Gastroesophageal sphincter (tissue), 4 donors: Measurements from ENCODE around the gene CPN2. TPM values are rescaled to one million over a fixed set of nuclear protein-coding genes. Genes with fewer than 3 reads are reported as not detected.
A peak's percentile ranks its signal among the peaks of the same experiment; 100 is the strongest.

Source experiments
- ATAC-seq: fragments of 150-250 bp; one replicate; pipeline ENCODE4 v1.9.1; 2016; ENCODE audit warnings: mild to moderate bottlenecking, moderate library complexity
- H3K27ac ChIP-seq, 4 donors: fragments of 200-600 bp; sonication (generic) in 3 of 4; 1 replicate in 3 of 4; 2 replicates in 1 of 4; pipeline ENCODE4 v1.5.1; 2016 to 2019
- H3K27me3 ChIP-seq: fragments of 200-600 bp; sonication (generic); one replicate; pipeline ENCODE4 v1.5.1; 2019
- H3K36me3 ChIP-seq, 2 donors: fragments of 200-600 bp; sonication (generic); one replicate each; pipeline ENCODE4 v1.5.1; 2019; ENCODE audit warnings: control low read depth in 1 of 2
- H3K4me1 ChIP-seq, 3 donors: fragments of 200-600 bp; sonication (generic); 1 replicate in 2 of 3; 2 replicates in 1 of 3; pipeline ENCODE4 v1.5.1; 2016 to 2019; ENCODE audit warnings: control low read depth in 2 of 3
- H3K4me3 ChIP-seq, 2 donors: fragments of 200-600 bp; sonication (generic); one replicate each; pipeline ENCODE4 v1.5.1; 2019; ENCODE audit warnings: mild to moderate bottlenecking in 1 of 2, moderate library complexity in 1 of 2
- H3K9me3 ChIP-seq, 3 donors: fragments of 200-600 bp; sonication (generic); one replicate each; pipeline ENCODE4 v1.5.1; 2017 to 2019; ENCODE audit warnings: control low read depth in 2 of 3
- CTCF ChIP-seq, 4 experiments: fragments of 200-600 bp in 2 of 4; fragments of 450-650 bp in 2 of 4; sonication (generic) in 1 of 4; IDR thresholded peaks; one replicate each; pipeline ENCODE4 v1.5.1; 2017 to 2019; ENCODE audit warnings: antibody characterized with exemption in 4 of 4, mild to moderate bottlenecking in 2 of 4, moderate library complexity in 2 of 4
- EP300 ChIP-seq: sonication (generic); formaldehyde crosslinking; IDR thresholded peaks from one replicate; pipeline ENCODE4 v1.6.1; 2017; ENCODE audit warnings: antibody characterized with exemption, mild to moderate bottlenecking
- POLR2A ChIP-seq, 2 donors: fragments of 450-650 bp; IDR thresholded peaks; one replicate each; pipeline ENCODE4 v1.6.1; 2017; ENCODE audit warnings: antibody characterized with exemption in 2 of 2, mild to moderate bottlenecking in 2 of 2, moderate library complexity in 1 of 2
- POLR2AphosphoS5 ChIP-seq: sonication (generic); formaldehyde crosslinking; IDR thresholded peaks from one replicate; pipeline ENCODE4 v1.6.1; 2017; ENCODE audit warnings: antibody characterized with exemption
- WGBS, 2 donors: methylation state at CpG; one replicate each; pipeline ENCODE4 v1.1.5; 2018; ENCODE audit warnings: low coverage in 1 of 2; 5-methylcytosine and 5-hydroxymethylcytosine counted together
- total RNA-seq, 4 donors: library from RNA; depleted of rRNA; stranded (reverse); fragments of >200 nt; gene quantifications; one replicate each; pipeline ENCODE4 v1.1.0, GENCODE V29; 2016

CPN2 gene
- total RNA-seq, 4 donors from 2014 or later: not detected

- Histone ChIP-seq H3K4me3 (peak overlapping the region in 1 of 2 donors; percentile 38), H3K27me3 (peaks cover 52% of the 10 kb centered on the region), H3K9me3 (no peaks in the 10 kb centered on the region), H3K36me3 (no peaks in the 10 kb centered on the region), H3K4me1 (peaks cover 0 to 26% (median 17%) of the 10 kb centered on the region in 3 donors), H3K27ac (peak overlapping the region in 2 of 4 donors; percentile 31 to 35)
- TF ChIP-seq POLR2AphosphoS5: no peak
- no peak for TF ChIP-seq POLR2A (IDR thresholded peaks at IDR 0.05)
- TF ChIP-seq EP300: no peak
- TF ChIP-seq CTCF (IDR thresholded peaks at IDR 0.05): no peak
- ATAC-seq: no peak
- WGBS, 2 donors: 21 to 26% methylated on average over 14 to 15 of the region's 73 CpGs
Measured at GRCh38 chr3:194396859-194397756, 46.0 kb upstream of the CPN2 start.

DNA sequence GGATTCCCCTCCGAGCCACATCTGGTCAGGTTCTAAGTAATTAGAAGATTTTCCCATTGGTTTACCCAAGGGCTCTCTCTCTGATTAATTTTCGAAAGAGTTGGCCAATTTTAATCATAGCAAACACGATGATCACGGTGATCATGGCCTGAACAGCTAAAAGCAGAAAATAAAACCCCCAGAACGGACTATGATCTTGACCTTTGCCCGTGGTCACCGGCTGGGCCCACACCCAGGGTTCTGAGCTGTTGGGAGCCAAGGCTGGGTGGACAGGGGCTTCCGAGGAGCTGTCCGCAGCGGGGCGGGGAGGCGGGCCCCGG, 45.4 kb upstream of the CPN2 start:
- peaks cover 0 to 26% (median 17%) of the 10 kb centered on the region in 3 donors for H3K4me1 ChIP-seq
- ATAC-seq: no peak
- H3K4me3 ChIP-seq: peak overlapping the region in 1 of 2 donors; percentile 38
- peak overlapping the region in 2 of 4 donors; percentile 31 to 35 for H3K27ac ChIP-seq
- peaks cover 52% of the 10 kb centered on the region for H3K27me3 ChIP-seq
- 19 to 21% methylated on average over 4 of the region's 13 CpGs for WGBS, 2 donors
- TF ChIP-seq POLR2A (IDR thresholded peaks at IDR 0.05) (no peak), CTCF (IDR thresholded peaks at IDR 0.05) (no peak), POLR2AphosphoS5 (no peak), EP300 (no peak)
- H3K9me3 ChIP-seq: peaks cover 0 to 3% (median 0%) of the 10 kb centered on the region in 3 donors
- H3K36me3 ChIP-seq: no peaks in the 10 kb centered on the region

DNA sequence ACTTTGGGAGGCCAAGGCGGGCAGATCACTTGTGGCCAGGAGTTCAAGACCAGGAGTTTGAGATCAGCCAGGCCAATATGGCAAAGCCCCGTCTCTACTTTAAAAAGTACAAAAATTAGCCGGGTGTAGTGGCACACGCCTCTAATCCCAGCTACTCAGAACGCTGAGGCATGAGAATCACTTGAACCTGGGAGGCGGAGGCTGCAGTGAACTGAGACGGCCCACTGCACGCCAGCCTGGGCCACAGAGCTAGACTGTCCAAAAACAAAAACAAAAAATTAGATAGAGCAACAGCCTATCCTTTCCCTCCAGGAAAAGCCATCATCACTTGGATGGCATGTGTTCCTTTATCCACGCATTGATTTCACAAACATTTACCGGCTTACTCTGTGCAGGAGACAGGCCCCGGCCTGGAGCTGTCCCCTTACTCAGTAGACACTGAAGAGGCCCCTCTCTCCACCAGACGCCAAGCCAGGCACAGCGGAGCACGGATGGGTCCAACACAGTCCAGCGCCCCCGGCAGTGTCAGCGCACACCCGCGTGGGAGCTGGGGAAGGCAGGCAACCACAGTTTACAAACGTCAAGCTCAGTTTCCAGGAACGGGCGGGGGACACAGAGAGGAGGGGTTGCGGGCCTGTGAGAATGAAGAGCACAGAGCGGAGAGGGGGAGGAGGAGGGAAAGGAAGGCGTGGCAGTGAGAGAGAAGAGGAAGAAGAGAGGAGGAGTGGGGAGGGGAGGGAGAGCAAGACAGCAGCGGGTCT, 44.8 kb upstream of the CPN2 start:
- Histone ChIP-seq H3K9me3 (peaks cover 0 to 8% (median 0%) of the 10 kb centered on the region in 3 donors), H3K27ac (peak overlapping the region in 2 of 4 donors; percentile 31 to 35), H3K36me3 (no peaks in the 10 kb centered on the region), H3K4me1 (peaks cover 0 to 26% (median 17%) of the 10 kb centered on the region in 3 donors), H3K4me3 (peak overlapping the region in 1 of 2 donors; percentile 38), H3K27me3 (peaks cover 52% of the 10 kb centered on the region)
- WGBS, 2 donors: 13 to 50% methylated on average over 15 to 16 of the region's 26 CpGs
- TF ChIP-seq POLR2A (IDR thresholded peaks at IDR 0.05): no peak
- ATAC-seq: peak; percentile 57

GRCh38 chr3:194395212-194395611, 44.1 kb upstream of the CPN2 start:
- Histone ChIP-seq H3K9me3 (peaks cover 0 to 12% (median 0%) of the 10 kb centered on the region in 3 donors), H3K4me1 (peaks cover 0 to 26% (median 17%) of the 10 kb centered on the region in 3 donors), H3K27ac (no peak overlapping the region), H3K4me3 (no peak overlapping the region), H3K27me3 (peaks cover 52% of the 10 kb centered on the region), H3K36me3 (no peaks in the 10 kb centered on the region)
- WGBS, 2 donors: 52 to 96% methylated on average over 3 to 4 of the region's 5 CpGs
- TF ChIP-seq POLR2AphosphoS5: no peak
- TF ChIP-seq CTCF (IDR thresholded peaks at IDR 0.05): no peak
- TF ChIP-seq POLR2A (IDR thresholded peaks at IDR 0.05): no peak
- no peak for TF ChIP-seq EP300
- ATAC-seq: no peak

DNA sequence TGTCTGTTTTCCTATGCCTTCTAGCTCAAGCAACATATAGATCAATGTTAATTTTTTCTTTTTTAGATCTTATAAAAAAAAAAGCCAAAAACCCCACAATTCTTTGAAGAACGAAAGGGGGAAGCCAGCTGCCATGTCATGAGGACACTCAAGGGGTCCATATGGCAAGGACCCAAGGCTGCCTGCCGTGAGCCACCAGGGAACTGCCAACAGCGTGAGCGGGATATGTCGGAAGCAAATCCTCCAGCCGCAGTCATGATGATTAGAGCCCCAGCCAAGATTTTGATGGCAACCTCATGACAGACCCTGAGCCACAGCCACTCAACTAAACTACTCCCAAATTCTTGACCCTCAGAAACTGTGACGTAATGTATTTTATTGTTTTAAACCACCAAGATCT, 41.4 kb upstream of the CPN2 start:
- H3K9me3 ChIP-seq: peaks cover 0 to 12% (median 0%) of the 10 kb centered on the region in 3 donors
- TF ChIP-seq POLR2A (IDR thresholded peaks at IDR 0.05): no peak
- TF ChIP-seq POLR2AphosphoS5: no peak
- TF ChIP-seq EP300: no peak
- TF ChIP-seq CTCF (IDR thresholded peaks at IDR 0.05): no peak
- H3K4me3 ChIP-seq: no peak overlapping the region
- H3K36me3 ChIP-seq: no peaks in the 10 kb centered on the region
- H3K27me3 ChIP-seq: peaks cover 33% of the 10 kb centered on the region
- no peak overlapping the region for H3K27ac ChIP-seq
- 71 to 100% methylated on average over 1 to 4 of the region's 7 CpGs for WGBS, 2 donors
- no peak for ATAC-seq
- peaks cover 0 to 16% (median 11%) of the 10 kb centered on the region in 3 donors for H3K4me1 ChIP-seq
